Right lobe of liver (tissue), 6 donors: ENCODE results near the gene ABCD2. TPM values are rescaled to one million over a fixed set of nuclear protein-coding genes. Genes with fewer than 3 reads are reported as not detected.

Source experiments
- ATAC-seq, 4 donors: fragments of 200-7000 bp; cut with Tn5 transposase; one replicate each; pipeline ENCODE4 v1.9.1; 2020; ENCODE audit warnings: mild to moderate bottlenecking in 4 of 4, moderate library complexity in 4 of 4
- DNase-seq, 3 donors: peaks; one replicate each; pipeline ENCODE4 v3.0.0-alpha.2; 2020
- H3K27ac ChIP-seq, 3 donors: fragments of 200-600 bp; one replicate each; pipeline ENCODE4 v1.8.0; 2022
- H3K27me3 ChIP-seq, 2 donors: fragments of 200-600 bp; one replicate each; pipeline ENCODE4 v1.8.0; 2022
- H3K36me3 ChIP-seq, 4 donors: fragments of 200-600 bp; sonication (generic) in 1 of 4; one replicate each; pipeline versions ENCODE4 v1.5.1 to v1.8.0; 2017 to 2022; ENCODE audit warnings: control low read depth in 1 of 4
- H3K4me1 ChIP-seq, 4 donors: fragments of 200-600 bp; sonication (generic) in 1 of 4; one replicate each; pipeline versions ENCODE4 v1.5.1 to v1.8.0; 2017 to 2022; ENCODE audit warnings: control low read depth in 1 of 4
- H3K4me3 ChIP-seq, 3 donors: fragments of 200-600 bp; one replicate each; pipeline ENCODE4 v1.8.0; 2022
- H3K9me3 ChIP-seq, 4 donors: fragments of 200-600 bp; sonication (generic) in 1 of 4; one replicate each; pipeline versions ENCODE4 v1.5.1 to v1.8.0; 2017 to 2022; ENCODE audit warnings: control low read depth in 1 of 4
- POLR2A ChIP-seq: fragments of 450-650 bp; IDR thresholded peaks from one replicate; pipeline ENCODE4 v1.6.1; 2017; ENCODE audit warnings: antibody characterized with exemption, mild to moderate bottlenecking
- WGBS: methylation state at CpG from one replicate; pipeline ENCODE4 v1.1.6; 2018; ENCODE audit warnings: low coverage, low lambda C conversion rate; ENCODE audit not compliant: insufficient coverage; ENCODE audit errors: missing lambda C conversion rate; 5-methylcytosine and 5-hydroxymethylcytosine counted together
- intact Hi-C, 2 donors: fragments of 100-400 bp; cut with DNase I; formaldehyde crosslinking; loops; one replicate each; pipeline versions ENCODE4 v1.11.2 to v1.14.1; 2022
- total RNA-seq, 6 experiments: library from RNA; depleted of rRNA in 2 of 6; stranded (reverse); fragments of >200 nt in 2 of 6; fragmentation: NEBNext Ultra II Directional in 3 of 6; extraction: Animal tissue kit (Norgen Biotek cat#: 25700) in 3 of 6; gene quantifications; one replicate each; pipeline versions ENCODE4 v1.1.0 to v1.2.4, GENCODE V29; 2016 to 2023
- TF ChIP-seq, protein P1 (sequence below), 4 donors: fragments of 200-600 bp in 3 of 4; fragments of 450-650 bp in 1 of 4; IDR thresholded peaks; one replicate each; pipeline versions ENCODE4 v1.5.1 to v1.8.0; 2016 to 2022; ENCODE audit warnings: antibody characterized with exemption in 4 of 4, mild to moderate bottlenecking in 2 of 4
- donor health status: DM: no; HTN: yes; CAD: no.
- donor health status: DM: no; HTN: no; CAD: no.
- donor health status: DM: no; HTN: no; CAD: no.
- donor health status: DM: no; HTN: yes; CAD: no.
- donor health status: DM: no; HTN: yes; CAD: no.

ABCD2 gene
- total RNA-seq, 6 experiments from 2014 or later, result 0.05 to 0.25 (median 0.09) TPM; not detected in 2

GRCh38 chr12:39581592-39581991 is 38.0 kb downstream of the ABCD2 start:
- 43% methylated on average over 3 of the region's 3 CpGs for WGBS
- ATAC-seq (no peak), DNase-seq (no peak)
- no peaks in the 10 kb centered on the region for H3K27me3 ChIP-seq
- TF ChIP-seq, protein P1, sequence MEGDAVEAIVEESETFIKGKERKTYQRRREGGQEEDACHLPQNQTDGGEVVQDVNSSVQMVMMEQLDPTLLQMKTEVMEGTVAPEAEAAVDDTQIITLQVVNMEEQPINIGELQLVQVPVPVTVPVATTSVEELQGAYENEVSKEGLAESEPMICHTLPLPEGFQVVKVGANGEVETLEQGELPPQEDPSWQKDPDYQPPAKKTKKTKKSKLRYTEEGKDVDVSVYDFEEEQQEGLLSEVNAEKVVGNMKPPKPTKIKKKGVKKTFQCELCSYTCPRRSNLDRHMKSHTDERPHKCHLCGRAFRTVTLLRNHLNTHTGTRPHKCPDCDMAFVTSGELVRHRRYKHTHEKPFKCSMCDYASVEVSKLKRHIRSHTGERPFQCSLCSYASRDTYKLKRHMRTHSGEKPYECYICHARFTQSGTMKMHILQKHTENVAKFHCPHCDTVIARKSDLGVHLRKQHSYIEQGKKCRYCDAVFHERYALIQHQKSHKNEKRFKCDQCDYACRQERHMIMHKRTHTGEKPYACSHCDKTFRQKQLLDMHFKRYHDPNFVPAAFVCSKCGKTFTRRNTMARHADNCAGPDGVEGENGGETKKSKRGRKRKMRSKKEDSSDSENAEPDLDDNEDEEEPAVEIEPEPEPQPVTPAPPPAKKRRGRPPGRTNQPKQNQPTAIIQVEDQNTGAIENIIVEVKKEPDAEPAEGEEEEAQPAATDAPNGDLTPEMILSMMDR (IDR thresholded peaks at IDR 0.05), result no peak
- no peak for TF ChIP-seq POLR2A
- H3K4me1 ChIP-seq, result no peaks in the 10 kb centered on the region
- no peaks in the 10 kb centered on the region for H3K9me3 ChIP-seq
- intact Hi-C loops, result no loop called here
- no peak overlapping the region for H3K27ac ChIP-seq
- no peaks in the 10 kb centered on the region for H3K36me3 ChIP-seq
- no peak overlapping the region for H3K4me3 ChIP-seq

GRCh38 chr12:39575498-39575875 is 44.1 kb downstream of the ABCD2 start:
- DNase-seq (no peak), ATAC-seq (no peak)
- Histone ChIP-seq H3K27me3 (no peaks in the 10 kb centered on the region), H3K9me3 (no peaks in the 10 kb centered on the region), H3K27ac (no peak overlapping the region), H3K4me3 (no peak overlapping the region), H3K36me3 (no peaks in the 10 kb centered on the region), H3K4me1 (no peaks in the 10 kb centered on the region)
- intact Hi-C loops, result no loop called here
- TF ChIP-seq, protein P1 (IDR thresholded peaks at IDR 0.05), result no peak
- TF ChIP-seq POLR2A, result no peak
- WGBS, result 57% methylated on average over 1 of the region's 1 CpG

GRCh38 chr12:39574785-39575497 is 44.7 kb downstream of the ABCD2 start:
- intact Hi-C loops, result no loop called here
- DNase-seq, result no peak

GRCh38 chr12:39574378-39574777 is 45.2 kb downstream of the ABCD2 start:
- ATAC-seq (no peak), DNase-seq (no peak)
- Histone ChIP-seq H3K4me3 (no peak overlapping the region), H3K4me1 (no peaks in the 10 kb centered on the region), H3K27ac (no peak overlapping the region), H3K27me3 (no peaks in the 10 kb centered on the region), H3K36me3 (no peaks in the 10 kb centered on the region), H3K9me3 (no peaks in the 10 kb centered on the region)
- intact Hi-C loops, result no loop called here
- TF ChIP-seq POLR2A, result no peak
- TF ChIP-seq, protein P1 (IDR thresholded peaks at IDR 0.05), result no peak
- whole genome bisulfite sequencing, result 95% methylated on average over 1 of the region's 1 CpG

More at GRCh38 chr12:39574785-39575497, 44.7 kb downstream of the ABCD2 start:
- no peak overlapping the region for H3K27ac ChIP-seq
- 55% methylated on average over 4 of the region's 4 CpGs for WGBS
- no peak for ATAC-seq
- TF ChIP-seq, protein P1 (IDR thresholded peaks at IDR 0.05), result no peak
- no peak for TF ChIP-seq POLR2A
- no peaks in the 10 kb centered on the region for H3K9me3 ChIP-seq
- no peaks in the 10 kb centered on the region for H3K27me3 ChIP-seq
- no peak overlapping the region for H3K4me3 ChIP-seq
- no peaks in the 10 kb centered on the region for H3K36me3 ChIP-seq
- H3K4me1 ChIP-seq, result no peaks in the 10 kb centered on the region
